Measurements from ENCODE around the gene CYP2R1. TPM values are rescaled to one million over a fixed set of nuclear protein-coding genes. Genes with fewer than 3 reads are reported as not detected.

Gene CYP2R1
- polyA plus RNA-seq, 1 donor from 2014 or later, result 67.0 TPM

GRCh38 chr11:14861680-14862079 is 30.4 kb downstream of the CYP2R1 start:
- TF ChIP-seq TAF1 (IDR thresholded peaks at IDR 0.05; ENCODE audit: low read depth) (no peak), EP300 (conservative IDR thresholded peaks at IDR 0.05; ENCODE audit: poor library complexity, severe bottlenecking) (no peak), POLR2AphosphoS5 (IDR thresholded peaks at IDR 0.05) (no peak), RAD21 (conservative IDR thresholded peaks at IDR 0.05) (no peak), SMC3 (conservative IDR thresholded peaks at IDR 0.05; ENCODE audit: poor library complexity) (no peak), CTCF (IDR thresholded peaks at IDR 0.05; ENCODE audit: poor library complexity, severe bottlenecking) (no peak), MXI1 (conservative IDR thresholded peaks at IDR 0.05; ENCODE audit: poor library complexity, severe bottlenecking) (no peak), EZH2 (IDR thresholded peaks at IDR 0.05; ENCODE audit: borderline replicate concordance, insufficient read depth, low read length, poor library complexity, severe bottlenecking) (no peak)
- Histone ChIP-seq H3K79me2 (replicated peaks; ENCODE audit: insufficient read depth, low read length) (no peaks in the 10 kb centered on the region), H3F3A (ENCODE audit: insufficient read depth, low read length, poor library complexity, severe bottlenecking) (no peaks in the 10 kb centered on the region), H3K27me3 (ENCODE audit: insufficient read depth, low read depth, low read length) (no peaks in the 10 kb centered on the region), H3K9me2 (ENCODE audit: insufficient read depth, low read length) (no peaks in the 10 kb centered on the region), H3K9ac (ENCODE audit: low read length) (no peak overlapping the region), H2AFZ (ENCODE audit: low read depth, low read length) (no peak overlapping the region), H3K4me3 (ENCODE audit: low read length) (no peak overlapping the region), H3K36me3 (ENCODE audit: insufficient read depth, low read length) (no peaks in the 10 kb centered on the region), H3K4me2 (ENCODE audit: low read length) (no peak overlapping the region), H3K27ac (ENCODE audit: low read length) (no peak overlapping the region), H4K20me1 (ENCODE audit: insufficient read depth) (no peaks in the 10 kb centered on the region), H3K9me3 (ENCODE audit: low read length) (no peaks in the 10 kb centered on the region)

DNA sequence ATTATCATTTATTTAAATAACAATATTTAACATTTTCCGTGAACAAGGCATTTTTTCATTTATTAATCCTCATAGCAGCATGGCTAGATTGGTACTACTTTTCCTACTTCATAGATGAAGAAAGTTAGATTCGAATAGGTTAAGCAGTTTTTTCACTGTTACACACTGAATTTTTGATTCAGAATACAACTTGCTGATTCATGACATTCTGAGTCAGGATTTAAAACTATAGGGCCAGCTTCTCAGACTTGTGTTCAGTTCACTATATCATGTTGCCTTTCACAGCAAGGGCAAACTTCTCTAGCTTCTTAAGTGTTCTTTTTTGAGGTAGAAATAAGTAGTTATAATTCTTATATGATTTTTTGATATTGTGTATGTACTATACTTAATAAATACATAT is 31.5 kb downstream of the CYP2R1 start:
- Histone ChIP-seq H3K36me3 (ENCODE audit: insufficient read depth, low read length) (no peaks in the 10 kb centered on the region), H3F3A (ENCODE audit: insufficient read depth, low read length, poor library complexity, severe bottlenecking) (no peaks in the 10 kb centered on the region), H4K20me1 (ENCODE audit: insufficient read depth) (no peaks in the 10 kb centered on the region), H3K27me3 (ENCODE audit: insufficient read depth, low read depth, low read length) (no peaks in the 10 kb centered on the region), H3K79me2 (replicated peaks; ENCODE audit: insufficient read depth, low read length) (no peaks in the 10 kb centered on the region), H3K9me2 (ENCODE audit: insufficient read depth, low read length) (no peaks in the 10 kb centered on the region), H2AFZ (ENCODE audit: low read depth, low read length) (no peak overlapping the region), H3K9me3 (ENCODE audit: low read length) (no peaks in the 10 kb centered on the region), H3K27ac (ENCODE audit: low read length) (no peak overlapping the region), H3K9ac (ENCODE audit: low read length) (no peak overlapping the region), H3K4me3 (ENCODE audit: low read length) (no peak overlapping the region), H3K4me2 (ENCODE audit: low read length) (no peak overlapping the region)
- TF ChIP-seq SMC3 (conservative IDR thresholded peaks at IDR 0.05; ENCODE audit: poor library complexity) (no peak), MXI1 (conservative IDR thresholded peaks at IDR 0.05; ENCODE audit: poor library complexity, severe bottlenecking) (no peak), RAD21 (conservative IDR thresholded peaks at IDR 0.05) (no peak), CTCF (IDR thresholded peaks at IDR 0.05; ENCODE audit: poor library complexity, severe bottlenecking) (no peak), POLR2AphosphoS5 (IDR thresholded peaks at IDR 0.05) (no peak)
- TF ChIP-seq, protein P1, sequence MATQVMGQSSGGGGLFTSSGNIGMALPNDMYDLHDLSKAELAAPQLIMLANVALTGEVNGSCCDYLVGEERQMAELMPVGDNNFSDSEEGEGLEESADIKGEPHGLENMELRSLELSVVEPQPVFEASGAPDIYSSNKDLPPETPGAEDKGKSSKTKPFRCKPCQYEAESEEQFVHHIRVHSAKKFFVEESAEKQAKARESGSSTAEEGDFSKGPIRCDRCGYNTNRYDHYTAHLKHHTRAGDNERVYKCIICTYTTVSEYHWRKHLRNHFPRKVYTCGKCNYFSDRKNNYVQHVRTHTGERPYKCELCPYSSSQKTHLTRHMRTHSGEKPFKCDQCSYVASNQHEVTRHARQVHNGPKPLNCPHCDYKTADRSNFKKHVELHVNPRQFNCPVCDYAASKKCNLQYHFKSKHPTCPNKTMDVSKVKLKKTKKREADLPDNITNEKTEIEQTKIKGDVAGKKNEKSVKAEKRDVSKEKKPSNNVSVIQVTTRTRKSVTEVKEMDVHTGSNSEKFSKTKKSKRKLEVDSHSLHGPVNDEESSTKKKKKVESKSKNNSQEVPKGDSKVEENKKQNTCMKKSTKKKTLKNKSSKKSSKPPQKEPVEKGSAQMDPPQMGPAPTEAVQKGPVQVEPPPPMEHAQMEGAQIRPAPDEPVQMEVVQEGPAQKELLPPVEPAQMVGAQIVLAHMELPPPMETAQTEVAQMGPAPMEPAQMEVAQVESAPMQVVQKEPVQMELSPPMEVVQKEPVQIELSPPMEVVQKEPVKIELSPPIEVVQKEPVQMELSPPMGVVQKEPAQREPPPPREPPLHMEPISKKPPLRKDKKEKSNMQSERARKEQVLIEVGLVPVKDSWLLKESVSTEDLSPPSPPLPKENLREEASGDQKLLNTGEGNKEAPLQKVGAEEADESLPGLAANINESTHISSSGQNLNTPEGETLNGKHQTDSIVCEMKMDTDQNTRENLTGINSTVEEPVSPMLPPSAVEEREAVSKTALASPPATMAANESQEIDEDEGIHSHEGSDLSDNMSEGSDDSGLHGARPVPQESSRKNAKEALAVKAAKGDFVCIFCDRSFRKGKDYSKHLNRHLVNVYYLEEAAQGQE (IDR thresholded peaks at IDR 0.05; ENCODE audit: borderline replicate concordance), result no peak
